Keratinocyte (primary cell): Measurements from ENCODE around the gene KRTAP10-12.

ENCODE experiments used
- EZH2 ChIP-seq: IDR thresholded peaks from one replicate; pipeline ENCODE4 v1.6.1; 2012; ENCODE audit warnings: inconsistent platforms, mild to moderate bottlenecking, low read length, moderate library complexity
- TF ChIP-seq, protein P1 (sequence below), 3 experiments: IDR thresholded peaks in 1 of 3; conservative IDR thresholded peaks in 1 of 3; optimal IDR thresholded peaks in 1 of 3; 2 replicates in 2 of 3; 3 replicates in 1 of 3; pipeline versions ENCODE3 to v1.5.1; 2011; ENCODE audit warnings: low read length in 3 of 3, mild to moderate bottlenecking in 3 of 3, moderate library complexity in 2 of 3, control low read depth in 1 of 3, inconsistent platforms in 1 of 3; ENCODE audit not compliant: insufficient read depth in 2 of 3; ENCODE audit errors: extremely low read depth in 1 of 3

DNA sequence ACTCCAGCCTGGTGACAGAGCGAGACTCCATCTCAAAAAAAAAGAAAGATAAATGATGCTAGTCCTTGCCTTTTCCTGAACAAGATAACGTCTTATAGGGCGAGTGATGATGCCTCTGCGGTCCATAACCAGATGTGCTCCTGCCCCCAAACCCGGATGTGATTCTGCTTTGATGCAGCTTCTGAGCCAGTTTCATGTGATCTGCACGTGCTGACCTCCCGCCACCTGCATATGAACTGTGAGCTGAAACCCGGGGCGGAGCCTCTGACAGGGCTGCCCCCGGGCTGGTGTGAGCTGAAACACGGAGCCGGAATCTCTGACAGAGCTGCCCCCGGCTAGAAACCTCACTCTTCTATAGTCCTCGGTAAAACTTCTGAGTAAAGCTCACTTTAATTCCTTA is 43.8 kb upstream of the KRTAP10-12 start:
- TF ChIP-seq, protein P1, sequence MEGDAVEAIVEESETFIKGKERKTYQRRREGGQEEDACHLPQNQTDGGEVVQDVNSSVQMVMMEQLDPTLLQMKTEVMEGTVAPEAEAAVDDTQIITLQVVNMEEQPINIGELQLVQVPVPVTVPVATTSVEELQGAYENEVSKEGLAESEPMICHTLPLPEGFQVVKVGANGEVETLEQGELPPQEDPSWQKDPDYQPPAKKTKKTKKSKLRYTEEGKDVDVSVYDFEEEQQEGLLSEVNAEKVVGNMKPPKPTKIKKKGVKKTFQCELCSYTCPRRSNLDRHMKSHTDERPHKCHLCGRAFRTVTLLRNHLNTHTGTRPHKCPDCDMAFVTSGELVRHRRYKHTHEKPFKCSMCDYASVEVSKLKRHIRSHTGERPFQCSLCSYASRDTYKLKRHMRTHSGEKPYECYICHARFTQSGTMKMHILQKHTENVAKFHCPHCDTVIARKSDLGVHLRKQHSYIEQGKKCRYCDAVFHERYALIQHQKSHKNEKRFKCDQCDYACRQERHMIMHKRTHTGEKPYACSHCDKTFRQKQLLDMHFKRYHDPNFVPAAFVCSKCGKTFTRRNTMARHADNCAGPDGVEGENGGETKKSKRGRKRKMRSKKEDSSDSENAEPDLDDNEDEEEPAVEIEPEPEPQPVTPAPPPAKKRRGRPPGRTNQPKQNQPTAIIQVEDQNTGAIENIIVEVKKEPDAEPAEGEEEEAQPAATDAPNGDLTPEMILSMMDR (optimal IDR thresholded peaks at IDR 0.05 in 1 of 3, IDR thresholded peaks at IDR 0.05 in 1 of 3, conservative IDR thresholded peaks at IDR 0.05 in 1 of 3; ENCODE audit: extremely low read depth in 1 of 3, insufficient read depth in 2 of 3, low read length in 3 of 3) = no peak
- TF ChIP-seq EZH2 = no peak
